Psoas muscle (tissue), 8 donors: ENCODE data around the gene URGCP. TPM values are rescaled to one million over a fixed set of nuclear protein-coding genes. Genes with fewer than 3 reads are reported as not detected.

Experiments used
- ATAC-seq, 4 donors: fragments of 200-7000 bp; cut with Tn5 transposase; one replicate each; pipeline ENCODE4 v1.9.1; 2020; ENCODE audit warnings: moderate library complexity in 3 of 4, mild to moderate bottlenecking in 2 of 4
- DNase-seq, 2 donors: peaks; one replicate each; pipeline ENCODE4 v3.0.0-alpha.2; 2020
- H3K27ac ChIP-seq: fragments of 200-600 bp; one replicate; pipeline ENCODE4 v1.8.0; 2022
- H3K27me3 ChIP-seq, 3 donors: fragments of 200-600 bp in 1 of 3; one replicate each; pipeline versions ENCODE4 v1.6.1 to v1.8.0; 2013 to 2022; ENCODE audit warnings: low read length in 2 of 3, mild to moderate bottlenecking in 2 of 3, moderate library complexity in 1 of 3; ENCODE audit not compliant: insufficient read depth in 3 of 3
- H3K36me3 ChIP-seq, 2 donors: fragments of 200-600 bp in 1 of 2; one replicate each; pipeline versions ENCODE4 v1.6.1 to v1.8.0; 2013 to 2022; ENCODE audit warnings: low read depth in 1 of 2, mild to moderate bottlenecking in 1 of 2, moderate library complexity in 1 of 2; ENCODE audit not compliant: insufficient read depth in 1 of 2
- H3K4me1 ChIP-seq: fragments of 200-600 bp; one replicate; pipeline ENCODE4 v1.8.0; 2022
- H3K4me3 ChIP-seq: fragments of 200-600 bp; one replicate; pipeline ENCODE4 v1.8.0; 2022; ENCODE audit warnings: mild to moderate bottlenecking
- H3K9me3 ChIP-seq: fragments of 200-600 bp; one replicate; pipeline ENCODE4 v1.8.0; 2022
- CTCF ChIP-seq: fragments of 200-600 bp; IDR thresholded peaks from one replicate; pipeline ENCODE4 v1.8.0; 2022; ENCODE audit warnings: antibody characterized with exemption
- WGBS, 3 donors: extraction: QIAGEN DNeasy Blood & Tissue Kit; methylation state at CpG; one replicate each; pipeline versions ENCODE4 v1.1.6 to v1.1.7; 2013; 5-methylcytosine and 5-hydroxymethylcytosine counted together
- intact Hi-C, 2 donors: fragments of 100-400 bp; cut with DNase I; formaldehyde crosslinking; loops; one replicate each; pipeline versions ENCODE4 v1.11.0 to v1.14.2; 2022
- polyA plus RNA-seq, 3 donors: library from polyadenylated mRNA; stranded (reverse); fragments of 200-250 nt; gene quantifications; one replicate each; pipeline ENCODE4 v1.2.3, GENCODE V29; 2013
- total RNA-seq, 4 donors: library from RNA; stranded (reverse); fragmentation: NEBNext Ultra II Directional in 2 of 4; extraction: Animal tissue kit (Norgen Biotek cat#: 25700) in 2 of 4; gene quantifications; one replicate each; pipeline versions ENCODE4 v1.2.1 to v1.2.4, GENCODE V29; 2021 to 2023
- donor health status: healthy with polysubstance abuse.
- donor health status: DM: no; HTN: no; CAD: no; lungs with moderate emphysema.
- donor health status: Bipolar disorder and iron deficiency.
- donor health status: healthy.
- donor health status: DM: yes; HTN: yes; CAD: no.
- donor health status: DM: no; HTN: no; CAD: no.
- donor health status: DM: no; HTN: no; CAD: no.
- donor health status: DM: yes; HTN: yes; CAD: no.

URGCP gene
- total and polyA plus RNA-seq, 7 donors: 19.2 to 54.4 (median 41.3) TPM

- intact Hi-C loops: no loop called here
- no peak overlapping the region for H3K4me3 ChIP-seq
- TF ChIP-seq CTCF: no peak
- ATAC-seq (peak in 2 of 4 donors; percentile 21 to 30), DNase-seq (no peak)
- H3K27me3 ChIP-seq: no peaks in the 10 kb centered on the region
- no peaks in the 10 kb centered on the region for H3K9me3 ChIP-seq
- no peaks in the 10 kb centered on the region for H3K4me1 ChIP-seq
- H3K27ac ChIP-seq: no peak overlapping the region
- WGBS, 3 donors: 39 to 49% (median 40%) methylated on average over 3 of the region's 3 CpGs
- H3K36me3 ChIP-seq: peaks cover 0 to 87% of the 10 kb centered on the region in 2 donors
These were observed 45.6 kb upstream of the URGCP start for GRCh38 chr7:43952028-43952427.

- DNase-seq (no peak), ATAC-seq (no peak)
- intact Hi-C loops: no loop called here
- Histone ChIP-seq H3K4me3 (no peak overlapping the region), H3K27me3 (no peaks in the 10 kb centered on the region), H3K36me3 (peaks cover 0 to 69% of the 10 kb centered on the region in 2 donors), H3K4me1 (no peaks in the 10 kb centered on the region), H3K9me3 (no peaks in the 10 kb centered on the region), H3K27ac (no peak overlapping the region)
- 94 to 99% (median 94%) methylated on average over 4 of the region's 4 CpGs for WGBS, 3 donors
- no peak for TF ChIP-seq CTCF
These were observed 37.9 kb upstream of the URGCP start for GRCh38 chr7:43944286-43944685.

- ATAC-seq: no peak
- WGBS, 3 donors: 79 to 91% (median 87%) methylated on average over 13 of the region's 13 CpGs
- Histone ChIP-seq H3K27ac (no peak overlapping the region), H3K36me3 (peaks cover 0 to 66% of the 10 kb centered on the region in 2 donors), H3K27me3 (no peaks in the 10 kb centered on the region), H3K4me3 (no peak overlapping the region), H3K9me3 (no peaks in the 10 kb centered on the region), H3K4me1 (no peaks in the 10 kb centered on the region)
- no peak for TF ChIP-seq CTCF
- intact Hi-C loops: no loop called here
- DNase-seq: no peak
These were observed 37.2 kb upstream of the URGCP start for GRCh38 chr7:43943417-43944187.

GRCh38 chr7:43942997-43943396 is 36.6 kb upstream of the URGCP start:
- H3K4me3 ChIP-seq: no peak overlapping the region
- intact Hi-C loops: no loop called here
- 70 to 74% (median 73%) methylated on average over 3 of the region's 3 CpGs for WGBS, 3 donors
- ATAC-seq: peak in 2 of 4 donors; percentile 16 to 23
- no peak for TF ChIP-seq CTCF
- no peak overlapping the region for H3K27ac ChIP-seq
- H3K4me1 ChIP-seq: no peaks in the 10 kb centered on the region
- no peaks in the 10 kb centered on the region for H3K9me3 ChIP-seq
- H3K27me3 ChIP-seq: no peaks in the 10 kb centered on the region
- peaks cover 0 to 61% of the 10 kb centered on the region in 2 donors for H3K36me3 ChIP-seq
- DNase-seq: no peak

GRCh38 chr7:43942250-43942649 is 35.9 kb upstream of the URGCP start:
- ATAC-seq: no peak
- peaks cover 0 to 55% of the 10 kb centered on the region in 2 donors for H3K36me3 ChIP-seq

More at GRCh38 chr7:43942250-43942649, 35.9 kb upstream of the URGCP start:
- TF ChIP-seq CTCF: no peak
- H3K4me1 ChIP-seq: no peaks in the 10 kb centered on the region
- no peak for DNase-seq
- no peaks in the 10 kb centered on the region for H3K9me3 ChIP-seq
- no peak overlapping the region for H3K27ac ChIP-seq
- no peaks in the 10 kb centered on the region for H3K27me3 ChIP-seq
- intact Hi-C loops: no loop called here
- WGBS, 3 donors: 66 to 72% (median 69%) methylated on average over 3 of the region's 3 CpGs
- no peak overlapping the region for H3K4me3 ChIP-seq
